Stomach (tissue), 9 donors: ENCODE measurements around the gene PRDM16. TPM values are rescaled to one million over a fixed set of nuclear protein-coding genes. Genes with fewer than 3 reads are reported as not detected.

Source experiments
- DNase-seq, 2 donors: peaks; one replicate each; pipeline versions ENCODE4 v3.0.0 to v3.0.0-alpha.2; 2013 to 2019
- H3K27ac ChIP-seq, 5 donors: fragments of 200-600 bp in 4 of 5; sonication (generic) in 4 of 5; one replicate each; pipeline ENCODE4 v1.5.1; 2013 to 2019; ENCODE audit warnings: mild to moderate bottlenecking in 1 of 5, moderate library complexity in 1 of 5
- H3K27me3 ChIP-seq, 3 donors: fragments of 200-600 bp; sonication (generic); one replicate each; pipeline ENCODE4 v1.5.1; 2017 to 2019; ENCODE audit warnings: mixed run types in 1 of 3
- H3K36me3 ChIP-seq, 4 donors: fragments of 200-600 bp; sonication (generic); 1 replicate in 3 of 4; 2 replicates in 1 of 4; pipeline ENCODE4 v1.5.1; 2016 to 2019
- H3K4me1 ChIP-seq, 4 donors: fragments of 200-600 bp; sonication (generic); one replicate each; pipeline ENCODE4 v1.5.1; 2016 to 2019
- H3K4me3 ChIP-seq, 4 donors: fragments of 200-600 bp; sonication (generic) in 3 of 4; one replicate each; pipeline ENCODE4 v1.5.1; 2016 to 2019; ENCODE audit warnings: mild to moderate bottlenecking in 1 of 4
- H3K9me3 ChIP-seq, 4 donors: fragments of 200-600 bp; sonication (generic); one replicate each; pipeline ENCODE4 v1.5.1; 2016 to 2019
- EP300 ChIP-seq: sonication (generic); formaldehyde crosslinking; IDR thresholded peaks from one replicate; pipeline ENCODE4 v1.6.1; 2017; ENCODE audit warnings: antibody characterized with exemption
- POLR2A ChIP-seq, 4 donors: fragments of 450-650 bp; IDR thresholded peaks; one replicate each; pipeline ENCODE4 v1.6.1; 2016; ENCODE audit warnings: antibody characterized with exemption in 4 of 4, control low read depth in 2 of 4, mild to moderate bottlenecking in 1 of 4, moderate library complexity in 1 of 4
- POLR2AphosphoS5 ChIP-seq, 3 donors: sonication (generic); formaldehyde crosslinking; IDR thresholded peaks; one replicate each; pipeline ENCODE4 v1.6.1; 2016; ENCODE audit warnings: antibody characterized with exemption in 3 of 3
- WGBS, 5 donors: extraction: QIAGEN DNeasy Blood & Tissue Kit in 3 of 5; methylation state at CpG; one replicate each; pipeline versions ENCODE4 v1.1.5 to v1.1.7; 2013 to 2018; 5-methylcytosine and 5-hydroxymethylcytosine counted together
- intact Hi-C: fragments of 100-400 bp; cut with DNase I; formaldehyde crosslinking; loops from one replicate; pipeline ENCODE4 v1.15.1; 2023; ENCODE audit warnings: low total_unique reads
- polyA plus RNA-seq, 3 donors: library from polyadenylated mRNA; stranded (reverse); fragments of 200-250 nt; gene quantifications; one replicate each; pipeline ENCODE4 v1.2.3, GENCODE V29; 2013
- total RNA-seq, 5 donors: library from RNA; depleted of rRNA; stranded (reverse); fragments of >200 nt; gene quantifications; one replicate each; pipeline versions ENCODE4 v1.1.0 to v1.2.3, GENCODE V29; 2014 to 2016
- TF ChIP-seq, protein P1 (sequence below), 7 experiments: fragments of 450-650 bp in 4 of 7; fragments of 200-600 bp in 3 of 7; sonication (generic) in 3 of 7; IDR thresholded peaks; one replicate each; pipeline ENCODE4 v1.5.1; 2016 to 2019; ENCODE audit warnings: antibody characterized with exemption in 7 of 7, control low read depth in 2 of 7, mild to moderate bottlenecking in 1 of 7
- donor health status: healthy with polysubstance abuse.
- donor health status: Bipolar disorder and iron deficiency.
- donor health status: healthy.

The PRDM16 gene
- total and polyA plus RNA-seq, 8 donors = 0.29 to 222 (median 15.8) TPM

DNA sequence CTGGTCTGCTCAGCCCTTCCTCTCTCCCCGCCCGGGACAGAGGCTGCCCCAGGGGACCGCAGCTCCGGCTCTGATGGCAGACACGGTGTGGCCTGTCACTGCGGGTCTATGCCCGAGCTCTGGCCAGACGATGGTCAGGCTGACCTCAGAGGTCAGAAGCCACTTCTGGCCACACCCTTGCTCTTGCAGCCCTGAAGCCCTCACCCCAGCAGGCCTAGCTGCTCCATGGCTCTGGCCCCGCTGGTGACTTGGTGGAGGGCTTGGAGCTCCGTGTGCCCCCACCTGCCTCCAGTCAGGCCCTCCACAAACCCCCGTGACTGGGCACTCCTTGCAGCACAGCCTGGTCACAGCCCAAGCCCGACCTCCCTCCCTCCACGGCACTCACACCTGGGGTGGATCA, 47.6 kb downstream of the PRDM16 start:
- intact Hi-C loops = no loop called here
- peaks cover 0 to 7% (median 0%) of the 10 kb centered on the region in 3 donors for H3K27me3 ChIP-seq

DNA sequence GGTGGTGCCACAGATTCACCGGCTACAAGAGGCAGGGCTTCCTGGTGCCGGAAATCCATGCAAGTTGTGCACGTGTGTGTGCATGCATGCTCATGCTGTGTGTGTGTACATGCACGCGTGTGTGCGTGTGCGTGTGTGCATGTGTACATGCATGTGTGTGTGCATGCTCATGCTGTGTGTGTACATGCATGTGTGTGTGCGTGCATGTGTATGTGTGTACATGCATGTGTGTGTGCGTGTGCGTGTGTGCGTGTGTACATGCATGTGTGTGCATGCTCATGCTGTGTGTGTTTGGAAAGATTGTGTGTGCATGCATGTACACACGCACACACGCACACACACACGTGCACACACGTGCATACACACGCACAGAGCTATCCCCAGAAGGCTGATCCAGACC, 48.9 kb downstream of the PRDM16 start:
- Histone ChIP-seq H3K27ac (no peak overlapping the region), H3K27me3 (peaks cover 0 to 7% (median 0%) of the 10 kb centered on the region in 3 donors), H3K4me1 (peaks cover 14 to 39% (median 32%) of the 10 kb centered on the region in 4 donors), H3K4me3 (no peak overlapping the region), H3K36me3 (no peaks in the 10 kb centered on the region), H3K9me3 (no peaks in the 10 kb centered on the region)
- no peak for DNase-seq
- TF ChIP-seq POLR2AphosphoS5 (IDR thresholded peaks at IDR 0.05) = no peak
- TF ChIP-seq, protein P1, sequence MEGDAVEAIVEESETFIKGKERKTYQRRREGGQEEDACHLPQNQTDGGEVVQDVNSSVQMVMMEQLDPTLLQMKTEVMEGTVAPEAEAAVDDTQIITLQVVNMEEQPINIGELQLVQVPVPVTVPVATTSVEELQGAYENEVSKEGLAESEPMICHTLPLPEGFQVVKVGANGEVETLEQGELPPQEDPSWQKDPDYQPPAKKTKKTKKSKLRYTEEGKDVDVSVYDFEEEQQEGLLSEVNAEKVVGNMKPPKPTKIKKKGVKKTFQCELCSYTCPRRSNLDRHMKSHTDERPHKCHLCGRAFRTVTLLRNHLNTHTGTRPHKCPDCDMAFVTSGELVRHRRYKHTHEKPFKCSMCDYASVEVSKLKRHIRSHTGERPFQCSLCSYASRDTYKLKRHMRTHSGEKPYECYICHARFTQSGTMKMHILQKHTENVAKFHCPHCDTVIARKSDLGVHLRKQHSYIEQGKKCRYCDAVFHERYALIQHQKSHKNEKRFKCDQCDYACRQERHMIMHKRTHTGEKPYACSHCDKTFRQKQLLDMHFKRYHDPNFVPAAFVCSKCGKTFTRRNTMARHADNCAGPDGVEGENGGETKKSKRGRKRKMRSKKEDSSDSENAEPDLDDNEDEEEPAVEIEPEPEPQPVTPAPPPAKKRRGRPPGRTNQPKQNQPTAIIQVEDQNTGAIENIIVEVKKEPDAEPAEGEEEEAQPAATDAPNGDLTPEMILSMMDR (IDR thresholded peaks at IDR 0.05) = peak in 1 of 7 experiments; percentile 8
- 63 to 93% (median 88%) methylated on average over 15 to 16 of the region's 16 CpGs for WGBS, 5 donors
- intact Hi-C loops = no loop called here

More for the DNA sequence above, 47.6 kb downstream of the PRDM16 start:
- TF ChIP-seq EP300 = no peak
- no peak for TF ChIP-seq POLR2AphosphoS5 (IDR thresholded peaks at IDR 0.05)
- no peak for TF ChIP-seq POLR2A (IDR thresholded peaks at IDR 0.05)
- TF ChIP-seq, protein P1 (IDR thresholded peaks at IDR 0.05) = no peak
- no peak overlapping the region for H3K27ac ChIP-seq
- H3K9me3 ChIP-seq = no peaks in the 10 kb centered on the region
- no peak overlapping the region for H3K4me3 ChIP-seq
- DNase-seq = no peak
- peaks cover 14 to 48% (median 35%) of the 10 kb centered on the region in 4 donors for H3K4me1 ChIP-seq
- whole genome bisulfite sequencing, 5 donors = 59 to 70% (median 68%) methylated on average over 10 to 13 of the region's 13 CpGs
- H3K36me3 ChIP-seq = no peaks in the 10 kb centered on the region

DNA sequence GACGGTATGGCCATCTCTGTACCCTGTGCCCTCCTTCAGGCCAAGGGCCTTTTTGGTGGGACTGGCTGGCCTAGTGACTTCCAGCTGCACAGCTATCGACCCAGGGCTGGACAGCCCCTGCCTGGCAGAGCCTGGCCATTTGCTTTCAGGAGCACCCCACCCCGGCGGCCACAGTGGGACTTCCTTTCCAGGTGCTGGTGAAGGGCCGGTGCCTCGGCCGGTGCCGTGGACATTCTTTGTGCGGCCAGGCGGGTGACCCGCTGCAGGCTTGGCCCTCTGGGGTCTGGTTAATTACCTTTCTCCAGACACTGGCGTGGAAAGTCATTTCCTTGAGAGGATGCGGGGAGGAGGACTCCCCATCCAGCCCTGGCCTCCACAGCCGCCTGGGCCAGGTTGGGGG, 50.1 kb downstream of the PRDM16 start:
- TF ChIP-seq POLR2A (IDR thresholded peaks at IDR 0.05) (no peak), POLR2AphosphoS5 (IDR thresholded peaks at IDR 0.05) (no peak), EP300 (no peak)
- TF ChIP-seq, protein P1 (IDR thresholded peaks at IDR 0.05) = no peak
- DNase-seq = no peak
- no peak overlapping the region for H3K27ac ChIP-seq
- peaks cover 14 to 45% (median 30%) of the 10 kb centered on the region in 4 donors for H3K4me1 ChIP-seq
- WGBS, 5 donors = 84 to 94% (median 87%) methylated on average over 3 to 14 of the region's 14 CpGs
- no peaks in the 10 kb centered on the region for H3K36me3 ChIP-seq
- H3K9me3 ChIP-seq = no peaks in the 10 kb centered on the region
- peaks cover 0 to 7% (median 0%) of the 10 kb centered on the region in 3 donors for H3K27me3 ChIP-seq
- no peak overlapping the region for H3K4me3 ChIP-seq
- intact Hi-C loops = no loop called here

DNA sequence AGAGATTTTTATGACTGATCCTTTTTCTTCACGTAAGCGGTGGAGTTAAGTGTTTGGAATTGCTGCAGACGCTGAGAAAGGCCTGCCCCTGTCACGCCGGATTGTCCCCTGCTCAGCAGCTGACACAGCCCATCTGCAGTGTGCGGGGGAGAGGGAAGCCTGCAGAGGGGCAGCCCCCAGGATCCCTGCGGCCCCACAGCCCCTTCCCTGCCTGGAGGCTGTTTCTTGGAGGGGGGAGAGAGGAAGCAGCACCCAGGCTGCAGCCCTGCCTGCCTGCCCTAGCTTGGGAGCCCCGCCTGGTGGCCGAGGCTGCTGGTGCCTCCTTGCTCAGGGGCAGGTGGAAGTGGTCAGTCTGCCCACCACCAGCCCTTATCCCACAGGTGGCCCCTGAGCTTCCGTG, 50.7 kb downstream of the PRDM16 start:
- intact Hi-C loops = no loop called here
- WGBS, 5 donors = 26 to 55% (median 40%) methylated on average over 6 to 10 of the region's 10 CpGs
- Histone ChIP-seq H3K27ac (peak overlapping the region in 1 of 5 donors; percentile 46), H3K36me3 (no peaks in the 10 kb centered on the region), H3K27me3 (peaks cover 0 to 7% (median 0%) of the 10 kb centered on the region in 3 donors), H3K9me3 (no peaks in the 10 kb centered on the region), H3K4me3 (no peak overlapping the region), H3K4me1 (peaks cover 14 to 49% (median 28%) of the 10 kb centered on the region in 4 donors)
- no peak for TF ChIP-seq POLR2A (IDR thresholded peaks at IDR 0.05)
- TF ChIP-seq POLR2AphosphoS5 (IDR thresholded peaks at IDR 0.05) = no peak
- TF ChIP-seq, protein P1 (IDR thresholded peaks at IDR 0.05) = peak in 1 of 7 experiments; percentile 7
- DNase-seq = no peak
